GM12878 (cell line): Measurements from ENCODE around the gene GLMN. TPM values are rescaled to one million over a fixed set of nuclear protein-coding genes. Genes with fewer than 3 reads are reported as not detected.

Experiments used
- MYB ChIP-seq: fragments of 150-350 bp; IDR thresholded peaks from 2 replicates; pipeline ENCODE4 v1.6.1; 2014; ENCODE audit warnings: mild to moderate bottlenecking, low read depth, low read length, borderline replicate concordance
- NR2C2 ChIP-seq: IDR thresholded peaks from 2 replicates; pipeline ENCODE4 v1.6.1; 2011; ENCODE audit warnings: borderline replicate concordance, low read depth; ENCODE audit not compliant: control insufficient read depth, insufficient read length
- PBX3 ChIP-seq: IDR thresholded peaks from 2 replicates; pipeline ENCODE4 v1.6.1; 2011; ENCODE audit warnings: mild to moderate bottlenecking, low read depth, low read length, moderate library complexity; ENCODE audit not compliant: insufficient replicate concordance
- ZBTB4 ChIP-seq: fragments of 450-650 bp; formaldehyde crosslinking; IDR thresholded peaks from 2 replicates; pipeline ENCODE4 v1.4.0; 2022; ENCODE audit warnings: mild to moderate bottlenecking, moderate library complexity
- ZNF384 ChIP-seq: IDR thresholded peaks from 2 replicates; pipeline ENCODE4 v1.6.1; 2012; ENCODE audit warnings: low read depth, mild to moderate bottlenecking, low read length, improper control_type of control experiment, borderline replicate concordance
- polyA plus RNA-seq, 11 experiments: library from polyadenylated mRNA; depleted of rRNA in 4 of 11; unstranded in 6 of 11; stranded (reverse) in 5 of 11; fragments of >200 nt; fragmentation: Nextera tagmentation in 4 of 11; fragmentation: Illumina TruSeq in 1 of 11; extraction: Ambion mirVana in 4 of 11; extraction: Trizol in 1 of 11; gene quantifications; 1 replicate in 1 of 11; 2 replicates in 10 of 11; pipeline versions ENCODE4 v1.2.1 to v1.2.3, GENCODE V29; 2011 to 2016; ENCODE audit warnings: inconsistent platforms in 2 of 11, missing spikeins in 2 of 11, low read depth in 1 of 11
- total RNA-seq, 4 experiments: library from RNA; depleted of rRNA in 3 of 4; stranded (reverse); fragments of >200 nt in 3 of 4; fragmentation: Illumina TruSeq in 1 of 4; extraction: Trizol in 1 of 4; gene quantifications; 2 replicates each; pipeline versions ENCODE4 v1.2.1 to v1.2.3, GENCODE V29; 2013 to 2021

Gene GLMN
- total and polyA plus RNA-seq, 10 of the 15 experiments (the other 5 are each of a cell fraction or from before 2014, with no cell fraction given): 11.5 to 33.7 (median 16.7) TPM

DNA sequence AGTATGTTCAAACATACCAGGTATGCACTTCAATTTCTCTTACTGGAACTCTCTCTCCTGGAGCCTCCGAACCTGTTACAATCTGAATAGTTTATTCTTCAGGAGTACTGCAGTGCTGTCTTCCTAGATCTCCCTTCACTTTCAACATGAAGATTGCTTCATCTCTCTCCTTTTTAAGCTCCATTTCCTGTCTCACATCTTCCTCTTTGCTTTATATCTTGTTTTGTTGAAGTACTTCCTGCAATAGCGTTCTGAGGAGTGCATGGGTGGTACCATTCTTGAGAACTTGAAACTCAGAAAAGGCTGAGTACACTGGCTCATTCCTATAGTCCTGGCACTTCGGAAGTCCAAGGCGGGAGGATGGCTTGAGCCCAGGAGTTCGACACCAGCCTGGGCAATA lies 96.8 kb downstream of the GLMN start (continued):
- no peak for TF ChIP-seq MYB
- TF ChIP-seq ZNF384: no peak
- no peak for TF ChIP-seq ZBTB4 (CRISPR knock-in tag)
- no peak for TF ChIP-seq PBX3
- TF ChIP-seq NR2C2: no peak
- TF ChIP-seq, all 136 proteins: peak for 0

Other genes starting within 250 kb of the GLMN start
- 0.17 TPM in 1 of 2 replicates, not detected in the other for gene SETSIP, start 223.6 kb downstream of the GLMN start, total RNA-seq (2014; rRNA removed)
- gene SETSIP, start 223.6 kb downstream of the GLMN start, total RNA-seq (2014; rRNA removed; fragmentation: Illumina TruSeq; extraction: Trizol): 0.23 TPM in 1 of 2 replicates, not detected in the other
- gene SETSIP, start 223.6 kb downstream of the GLMN start, total RNA-seq (2021): not detected in 2 replicates
- 0.18 and 0.48 TPM in 2 replicates for gene SETSIP, start 223.6 kb downstream of the GLMN start, polyA plus RNA-seq (2011; rRNA removed)
- 0.33 and 0.46 TPM in 2 replicates for gene SETSIP, start 223.6 kb downstream of the GLMN start, polyA plus RNA-seq (2014; fragmentation: Illumina TruSeq; extraction: Trizol)
- gene SETSIP, start 223.6 kb downstream of the GLMN start, polyA plus RNA-seq (2014; fragmentation: Nextera tagmentation; extraction: Ambion mirVana): under 1 TPM; 0.16 to 0.27 TPM
- gene SETSIP, start 223.6 kb downstream of the GLMN start, polyA plus RNA-seq (2014; rRNA removed): 0.15 and 0.22 TPM in 2 replicates
- under 1 TPM; 0.35 to 0.36 TPM for gene SETSIP, start 223.6 kb downstream of the GLMN start, polyA plus RNA-seq (2016; fragmentation: Nextera tagmentation; extraction: Ambion mirVana)
- 0.16 and 0.23 TPM in 2 replicates for gene BTBD8, start 218.6 kb downstream of the GLMN start, total RNA-seq (2014; rRNA removed)
- gene BTBD8, start 218.6 kb downstream of the GLMN start, total RNA-seq (2014; rRNA removed; fragmentation: Illumina TruSeq; extraction: Trizol): 0.18 TPM in 2 replicates
- gene BTBD8, start 218.6 kb downstream of the GLMN start, total RNA-seq (2021): 0.23 and 0.27 TPM in 2 replicates
- 0.19 and 0.32 TPM in 2 replicates for gene BTBD8, start 218.6 kb downstream of the GLMN start, polyA plus RNA-seq (2011; rRNA removed)
- 0.03 and 0.18 TPM in 2 replicates for gene BTBD8, start 218.6 kb downstream of the GLMN start, polyA plus RNA-seq (2014; fragmentation: Illumina TruSeq; extraction: Trizol)
- under 1 TPM in 1 of 2 experiments, not detected in 1; 0.07 TPM for gene BTBD8, start 218.6 kb downstream of the GLMN start, polyA plus RNA-seq (2014; fragmentation: Nextera tagmentation; extraction: Ambion mirVana)
- gene BTBD8, start 218.6 kb downstream of the GLMN start, polyA plus RNA-seq (2014; rRNA removed): 0.03 and 0.15 TPM in 2 replicates
- gene BTBD8, start 218.6 kb downstream of the GLMN start, polyA plus RNA-seq (2016; fragmentation: Nextera tagmentation; extraction: Ambion mirVana): under 1 TPM; 0.23 to 0.32 TPM
- not detected in 2 replicates for gene C1orf146, start 81.1 kb downstream of the GLMN start, total RNA-seq (2014; rRNA removed)
- not detected in 2 replicates for gene C1orf146, start 81.1 kb downstream of the GLMN start, total RNA-seq (2014; rRNA removed; fragmentation: Illumina TruSeq; extraction: Trizol)
- gene C1orf146, start 81.1 kb downstream of the GLMN start, total RNA-seq (2021): not detected in 2 replicates
- not detected in 2 replicates for gene C1orf146, start 81.1 kb downstream of the GLMN start, polyA plus RNA-seq (2011; rRNA removed)
- gene C1orf146, start 81.1 kb downstream of the GLMN start, polyA plus RNA-seq (2014; fragmentation: Illumina TruSeq; extraction: Trizol): not detected in 2 replicates
- not detected for gene C1orf146, start 81.1 kb downstream of the GLMN start, polyA plus RNA-seq (2014; fragmentation: Nextera tagmentation; extraction: Ambion mirVana)
- not detected in 2 replicates for gene C1orf146, start 81.1 kb downstream of the GLMN start, polyA plus RNA-seq (2014; rRNA removed)
- gene C1orf146, start 81.1 kb downstream of the GLMN start, polyA plus RNA-seq (2016; fragmentation: Nextera tagmentation; extraction: Ambion mirVana): not detected
- 11.4 and 13.4 TPM in 2 replicates for gene RPAP2, start 72 bp upstream of the GLMN start, total RNA-seq (2014; rRNA removed)
- 19.7 and 20.0 TPM in 2 replicates for gene RPAP2, start 72 bp upstream of the GLMN start, total RNA-seq (2014; rRNA removed; fragmentation: Illumina TruSeq; extraction: Trizol)
- 20.4 and 22.7 TPM in 2 replicates for gene RPAP2, start 72 bp upstream of the GLMN start, total RNA-seq (2021)
- 20.7 and 34.5 TPM in 2 replicates for gene RPAP2, start 72 bp upstream of the GLMN start, polyA plus RNA-seq (2011; rRNA removed)
- 23.3 and 29.8 TPM in 2 replicates for gene RPAP2, start 72 bp upstream of the GLMN start, polyA plus RNA-seq (2014; fragmentation: Illumina TruSeq; extraction: Trizol)
- gene RPAP2, start 72 bp upstream of the GLMN start, polyA plus RNA-seq (2014; fragmentation: Nextera tagmentation; extraction: Ambion mirVana): 10 to 100 TPM; 20.2 to 24.0 TPM
- 6.1 and 11.4 TPM in 2 replicates for gene RPAP2, start 72 bp upstream of the GLMN start, polyA plus RNA-seq (2014; rRNA removed)
- gene RPAP2, start 72 bp upstream of the GLMN start, polyA plus RNA-seq (2016; fragmentation: Nextera tagmentation; extraction: Ambion mirVana): 10 to 100 TPM; 35.4 to 39.5 TPM
- 11.2 and 11.9 TPM in 2 replicates for gene GFI1, start 187.9 kb upstream of the GLMN start, total RNA-seq (2014; rRNA removed)
- gene GFI1, start 187.9 kb upstream of the GLMN start, total RNA-seq (2014; rRNA removed; fragmentation: Illumina TruSeq; extraction: Trizol): 7.1 and 7.3 TPM in 2 replicates
- 12.4 and 13.0 TPM in 2 replicates for gene GFI1, start 187.9 kb upstream of the GLMN start, total RNA-seq (2021)
- gene GFI1, start 187.9 kb upstream of the GLMN start, polyA plus RNA-seq (2011; rRNA removed): 14.1 and 18.3 TPM in 2 replicates
- 6.9 and 7.1 TPM in 2 replicates for gene GFI1, start 187.9 kb upstream of the GLMN start, polyA plus RNA-seq (2014; fragmentation: Illumina TruSeq; extraction: Trizol)
- gene GFI1, start 187.9 kb upstream of the GLMN start, polyA plus RNA-seq (2014; fragmentation: Nextera tagmentation; extraction: Ambion mirVana): 1 to 10 TPM; 1.8 to 2.2 TPM
- 9.5 and 11.6 TPM in 2 replicates for gene GFI1, start 187.9 kb upstream of the GLMN start, polyA plus RNA-seq (2014; rRNA removed)
- 1 to 10 TPM; 6.0 to 7.5 TPM for gene GFI1, start 187.9 kb upstream of the GLMN start, polyA plus RNA-seq (2016; fragmentation: Nextera tagmentation; extraction: Ambion mirVana)